ENCODE data around the gene ZNF789.

GRCh38 chr7:99460651-99461050 is 12.0 kb upstream of the ZNF789 start:
- no peak for TF ChIP-seq CTCF (IDR thresholded peaks at IDR 0.05)
- no peak for TF ChIP-seq EZH2 (IDR thresholded peaks at IDR 0.05)
- no peak for TF ChIP-seq EZH2phosphoT487 (IDR thresholded peaks at IDR 0.05)

Measured in neural progenitor cell (in vitro differentiated cells).